22Rv1 (cell line): ENCODE results near the gene XXYLT1.

Experiments
- ZFX ChIP-seq: fragments of 450-650 bp; IDR thresholded peaks from 2 replicates; pipeline ENCODE4 v1.6.1; 2017; ENCODE audit warnings: antibody characterized with exemption, borderline replicate concordance
- TF ChIP-seq, protein P1 (sequence below): fragments of 450-650 bp; IDR thresholded peaks from 2 replicates; pipeline ENCODE4 v1.5.1; 2017; ENCODE audit warnings: mild to moderate bottlenecking

DNA sequence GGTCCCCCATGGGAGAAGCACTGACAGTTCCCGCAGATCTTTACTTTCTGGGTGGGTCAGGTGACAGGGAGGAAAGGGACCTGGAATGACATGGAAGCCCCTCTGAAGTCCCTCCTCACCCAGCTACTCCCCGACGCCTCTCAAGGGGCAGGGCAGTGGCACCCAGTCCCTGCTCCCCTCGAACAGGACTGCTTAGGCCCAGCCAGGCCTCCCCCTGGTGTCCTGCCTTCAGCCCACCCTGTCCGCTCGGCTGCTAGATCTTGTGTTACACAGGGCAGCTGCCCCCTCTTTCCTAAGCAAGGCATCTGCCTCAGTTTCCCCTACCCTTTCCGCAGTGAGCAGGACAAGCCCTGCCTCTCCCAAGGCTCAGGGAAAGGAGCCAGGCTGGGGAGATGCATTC, 226.5 kb downstream of the XXYLT1 start:
- TF ChIP-seq, protein P1, sequence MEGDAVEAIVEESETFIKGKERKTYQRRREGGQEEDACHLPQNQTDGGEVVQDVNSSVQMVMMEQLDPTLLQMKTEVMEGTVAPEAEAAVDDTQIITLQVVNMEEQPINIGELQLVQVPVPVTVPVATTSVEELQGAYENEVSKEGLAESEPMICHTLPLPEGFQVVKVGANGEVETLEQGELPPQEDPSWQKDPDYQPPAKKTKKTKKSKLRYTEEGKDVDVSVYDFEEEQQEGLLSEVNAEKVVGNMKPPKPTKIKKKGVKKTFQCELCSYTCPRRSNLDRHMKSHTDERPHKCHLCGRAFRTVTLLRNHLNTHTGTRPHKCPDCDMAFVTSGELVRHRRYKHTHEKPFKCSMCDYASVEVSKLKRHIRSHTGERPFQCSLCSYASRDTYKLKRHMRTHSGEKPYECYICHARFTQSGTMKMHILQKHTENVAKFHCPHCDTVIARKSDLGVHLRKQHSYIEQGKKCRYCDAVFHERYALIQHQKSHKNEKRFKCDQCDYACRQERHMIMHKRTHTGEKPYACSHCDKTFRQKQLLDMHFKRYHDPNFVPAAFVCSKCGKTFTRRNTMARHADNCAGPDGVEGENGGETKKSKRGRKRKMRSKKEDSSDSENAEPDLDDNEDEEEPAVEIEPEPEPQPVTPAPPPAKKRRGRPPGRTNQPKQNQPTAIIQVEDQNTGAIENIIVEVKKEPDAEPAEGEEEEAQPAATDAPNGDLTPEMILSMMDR: no peak
- no peak for TF ChIP-seq ZFX
